Gastrocnemius medialis (tissue), 4 donors: Measurements from ENCODE around the gene ME2. TPM values are rescaled to one million over a fixed set of nuclear protein-coding genes. Genes with fewer than 3 reads are reported as not detected.
A peak's percentile ranks its signal among the peaks of the same experiment; 100 is the strongest.
"Not testable (repeated sequence)": the region's sequence is repeated elsewhere in the genome, so short reads cannot be mapped to it uniquely, and the experiment has no call there.

Experiments used
- ATAC-seq, 2 donors: fragments of 150-250 bp; one replicate each; pipeline ENCODE4 v1.9.1; 2016
- DNase-seq, 2 donors: peaks; one replicate each; pipeline ENCODE4 v3.0.0-alpha.2; 2019
- H3K27ac ChIP-seq, 4 donors: fragments of 200-600 bp; sonication (generic); 1 replicate in 1 of 4; 2 replicates in 3 of 4; pipeline ENCODE4 v1.5.1; 2016 to 2018; ENCODE audit warnings: mild to moderate bottlenecking in 2 of 4, moderate library complexity in 1 of 4
- H3K27me3 ChIP-seq, 3 donors: fragments of 200-600 bp; sonication (generic) in 2 of 3; 1 replicate in 1 of 3; 2 replicates in 2 of 3; pipeline versions ENCODE4 v1.5.1 to v1.6.0; 2016 to 2019; ENCODE audit warnings: mild to moderate bottlenecking in 1 of 3, moderate library complexity in 1 of 3
- H3K36me3 ChIP-seq, 2 donors: fragments of 200-600 bp; sonication (generic) in 1 of 2; one replicate each; pipeline ENCODE4 v1.5.1; 2017 to 2018
- H3K4me1 ChIP-seq, 2 donors: fragments of 200-600 bp; sonication (generic) in 1 of 2; one replicate each; pipeline ENCODE4 v1.5.1; 2016 to 2017; ENCODE audit warnings: mild to moderate bottlenecking in 2 of 2
- H3K4me3 ChIP-seq, 4 donors: fragments of 200-600 bp; sonication (generic) in 3 of 4; 1 replicate in 1 of 4; 2 replicates in 3 of 4; pipeline ENCODE4 v1.5.1; 2016 to 2019; ENCODE audit warnings: mild to moderate bottlenecking in 2 of 4
- H3K9me3 ChIP-seq, 3 donors: fragments of 200-600 bp; sonication (generic) in 2 of 3; 1 replicate in 1 of 3; 2 replicates in 2 of 3; pipeline ENCODE4 v1.5.1; 2016 to 2019
- POLR2A ChIP-seq, 2 donors: fragments of 450-650 bp; IDR thresholded peaks; one replicate each; pipeline ENCODE4 v1.6.1; 2017; ENCODE audit warnings: antibody characterized with exemption in 2 of 2, mild to moderate bottlenecking in 2 of 2, moderate library complexity in 2 of 2
- in situ Hi-C, 4 donors: fragments of 200-750 bp; cut with MboI; loops; one replicate each; pipeline versions ENCODE4 v1.15.0 to v1.8.0; 2017; ENCODE audit warnings: low sequenced_read_pairs in 4 of 4
- intact Hi-C: fragments of 100-400 bp; cut with DNase I; formaldehyde crosslinking; loops from one replicate; pipeline ENCODE4 v1.15.1; 2023; ENCODE audit warnings: low total_unique reads
- total RNA-seq, 4 donors: library from RNA; depleted of rRNA; stranded (reverse); fragments of >200 nt; gene quantifications; one replicate each; pipeline versions ENCODE4 v1.1.0 to v1.2.3, GENCODE V29; 2016
- TF ChIP-seq, protein P1 (sequence below), 5 experiments: fragments of 450-650 bp in 3 of 5; fragments of 200-600 bp in 2 of 5; sonication (generic) in 2 of 5; IDR thresholded peaks in 4 of 5; conservative IDR thresholded peaks in 1 of 5; 1 replicate in 4 of 5; 2 replicates in 1 of 5; pipeline ENCODE4 v1.5.1; 2016 to 2019; ENCODE audit warnings: antibody characterized with exemption in 5 of 5, mild to moderate bottlenecking in 3 of 5, moderate library complexity in 3 of 5

Gene ME2
- total RNA-seq, 4 donors from 2014 or later = 25.3 to 50.6 (median 46.5) TPM

DNA sequence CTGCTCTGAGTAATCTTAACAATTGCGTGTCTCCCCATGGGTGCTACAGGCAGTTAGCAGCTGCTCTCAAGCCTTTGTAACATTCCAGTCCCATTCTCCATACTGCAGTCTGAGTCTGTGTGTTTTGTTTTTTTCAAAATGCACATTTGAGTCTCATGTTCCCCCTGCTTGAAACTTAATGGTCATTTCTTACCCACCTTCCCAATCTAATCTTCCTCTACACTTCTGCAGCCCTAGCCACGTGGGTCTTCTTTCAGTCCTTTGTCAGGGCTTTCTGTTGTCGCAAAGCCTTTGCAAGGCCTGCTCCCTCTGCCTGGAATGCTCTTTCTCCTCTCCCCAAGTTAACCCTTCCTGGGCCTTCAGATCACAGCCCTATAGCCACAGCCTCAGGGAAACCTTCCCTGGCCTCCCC, 113.4 kb downstream of the ME2 start:
- Histone ChIP-seq H3K36me3 (no peaks in the 10 kb centered on the region), H3K27me3 (no peaks in the 10 kb centered on the region), H3K4me3 (no peak overlapping the region), H3K4me1 (peaks cover 17 to 34% of the 10 kb centered on the region in 2 donors), H3K27ac (peak overlapping the region in 1 of 4 donors; percentile 20), H3K9me3 (no peaks in the 10 kb centered on the region)
- TF ChIP-seq POLR2A (IDR thresholded peaks at IDR 0.05) = no peak
- TF ChIP-seq, protein P1, sequence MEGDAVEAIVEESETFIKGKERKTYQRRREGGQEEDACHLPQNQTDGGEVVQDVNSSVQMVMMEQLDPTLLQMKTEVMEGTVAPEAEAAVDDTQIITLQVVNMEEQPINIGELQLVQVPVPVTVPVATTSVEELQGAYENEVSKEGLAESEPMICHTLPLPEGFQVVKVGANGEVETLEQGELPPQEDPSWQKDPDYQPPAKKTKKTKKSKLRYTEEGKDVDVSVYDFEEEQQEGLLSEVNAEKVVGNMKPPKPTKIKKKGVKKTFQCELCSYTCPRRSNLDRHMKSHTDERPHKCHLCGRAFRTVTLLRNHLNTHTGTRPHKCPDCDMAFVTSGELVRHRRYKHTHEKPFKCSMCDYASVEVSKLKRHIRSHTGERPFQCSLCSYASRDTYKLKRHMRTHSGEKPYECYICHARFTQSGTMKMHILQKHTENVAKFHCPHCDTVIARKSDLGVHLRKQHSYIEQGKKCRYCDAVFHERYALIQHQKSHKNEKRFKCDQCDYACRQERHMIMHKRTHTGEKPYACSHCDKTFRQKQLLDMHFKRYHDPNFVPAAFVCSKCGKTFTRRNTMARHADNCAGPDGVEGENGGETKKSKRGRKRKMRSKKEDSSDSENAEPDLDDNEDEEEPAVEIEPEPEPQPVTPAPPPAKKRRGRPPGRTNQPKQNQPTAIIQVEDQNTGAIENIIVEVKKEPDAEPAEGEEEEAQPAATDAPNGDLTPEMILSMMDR (IDR thresholded peaks at IDR 0.05 in 4 of 5, conservative IDR thresholded peaks at IDR 0.05 in 1 of 5) = no peak
- ATAC-seq (no peak), DNase-seq (no peak)
- intact Hi-C loops = loop anchor here (10.0 kb wide), 1 partner anchor 58 kb away; no protein-coding TSS in a partner anchor
- in situ Hi-C loops = no loop called here

DNA sequence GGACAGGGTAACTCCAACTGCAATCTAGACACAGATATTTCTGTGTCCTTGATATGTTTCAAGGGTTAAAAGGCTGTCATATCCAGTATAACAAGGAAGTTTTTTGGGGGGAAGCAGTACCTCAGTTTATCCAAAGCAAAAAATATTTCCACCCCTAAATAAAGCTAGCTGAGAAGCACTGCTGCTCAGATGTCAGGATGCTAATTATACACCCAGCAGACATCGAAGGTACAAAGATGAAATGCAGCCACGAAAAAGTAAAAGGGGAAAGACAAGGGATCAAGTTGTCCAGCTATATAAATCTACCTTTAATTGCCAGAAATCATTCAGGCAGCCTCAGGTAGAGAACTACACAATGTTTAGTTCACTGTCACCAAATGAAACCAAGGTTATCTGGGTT, 115.1 kb downstream of the ME2 start:
- Histone ChIP-seq H3K4me3 (no peak overlapping the region), H3K36me3 (no peaks in the 10 kb centered on the region), H3K27ac (peak overlapping the region; percentile 53 to 68 (median 64)), H3K27me3 (no peaks in the 10 kb centered on the region), H3K4me1 (peaks cover 11 to 30% of the 10 kb centered on the region in 2 donors), H3K9me3 (no peaks in the 10 kb centered on the region)
- intact Hi-C loops = loop anchor here (1.0 to 10.0 kb wide), 2 partner anchors 36 to 59 kb away; partner anchors contain the start of gene SMAD4
- TF ChIP-seq POLR2A (IDR thresholded peaks at IDR 0.05) = no peak
- TF ChIP-seq, protein P1 (IDR thresholded peaks at IDR 0.05 in 4 of 5, conservative IDR thresholded peaks at IDR 0.05 in 1 of 5) = no peak
- no peak for DNase-seq
- in situ Hi-C loops = no loop called here
- peak in 1 of 2 donors; percentile 52 for ATAC-seq

DNA sequence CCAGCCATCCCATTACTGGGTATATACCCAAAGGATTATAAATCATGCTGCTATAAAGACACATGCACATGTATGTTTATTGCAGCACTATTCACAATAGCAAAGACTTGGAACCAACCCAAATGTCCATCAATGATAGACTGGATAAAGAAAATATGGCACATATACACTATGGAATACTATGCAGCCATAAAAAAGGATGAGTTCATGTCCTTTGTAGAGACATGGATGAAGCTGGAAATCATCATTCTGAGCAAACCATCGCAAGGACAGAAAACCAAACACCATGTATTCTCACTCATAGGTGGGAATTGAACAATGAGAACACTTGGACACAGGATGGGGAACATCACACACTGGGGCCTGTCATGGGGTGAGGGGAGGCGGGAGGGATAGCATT, 124.3 kb downstream of the ME2 start:
- ATAC-seq, H3K4me3 ChIP-seq, H3K27me3 ChIP-seq, H3K4me1 ChIP-seq, H3K27ac ChIP-seq, intact Hi-C loops, in situ Hi-C loops, DNase-seq, H3K36me3 ChIP-seq, H3K9me3 ChIP-seq: not testable (repeated sequence)

Other genes with a start within 250 kb of the ME2 start
- 1 to 10 TPM in 1 of 4 donors, under 1 TPM in 2, not detected in 1; 0.18 to 1.4 (median 0.49) TPM for gene MRO, start 59.1 kb upstream of the ME2 start, total RNA-seq
- gene ELAC1, start 88.9 kb downstream of the ME2 start, total RNA-seq = 10 to 100 TPM in 1 of 4 donors, 1 to 10 TPM in 3; 1.6 to 13.7 (median 4.0) TPM
- gene SMAD4, start 151.1 kb downstream of the ME2 start, total RNA-seq = 100 to 1,000 TPM; 148 to 210 (median 168) TPM